IPS-NIHi7 (cell line): ENCODE data around the gene VIPAS39.
"Not testable (repeated sequence)": the region's sequence is repeated elsewhere in the genome, so short reads cannot be mapped to it uniquely, and the experiment has no call there.

ENCODE experiments used
- DNase-seq: peaks from one replicate; pipeline ENCODE4 v3.0.0; 2012; ENCODE audit warnings: mixed read lengths; ENCODE audit errors: extremely low spot score

Gene VIPAS39

DNA sequence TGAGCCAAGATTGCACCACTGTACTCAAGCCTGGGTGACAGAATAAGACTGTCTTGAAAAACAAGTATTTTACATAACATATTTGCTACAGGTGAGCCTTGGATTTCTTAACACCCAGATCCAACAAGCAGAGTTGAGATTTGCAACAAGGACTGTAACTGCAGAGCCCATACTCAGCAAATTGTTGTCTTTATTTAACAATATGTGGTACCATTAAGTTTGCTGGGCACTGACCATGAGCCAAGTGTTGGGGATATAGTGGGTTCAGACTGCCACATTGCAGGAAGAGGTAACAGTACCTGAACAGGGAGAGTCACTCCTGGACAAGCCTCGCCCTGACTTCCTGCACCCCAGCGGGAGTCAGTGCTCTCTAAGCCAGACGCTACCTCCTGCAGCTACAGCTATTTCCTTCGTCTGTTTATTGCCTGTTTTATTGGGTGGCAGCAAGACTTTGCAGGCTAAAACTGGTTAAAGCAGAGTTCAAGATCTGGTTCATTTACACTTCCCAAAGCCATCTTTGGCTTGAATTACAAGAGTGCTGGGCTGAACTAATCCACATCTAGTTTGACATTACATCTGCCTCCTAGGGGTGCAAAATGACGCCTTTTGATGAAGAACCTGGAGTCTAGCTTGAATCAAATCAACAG is 12.9 kb upstream of the VIPAS39 start:
- DNase-seq, result no peak

DNA sequence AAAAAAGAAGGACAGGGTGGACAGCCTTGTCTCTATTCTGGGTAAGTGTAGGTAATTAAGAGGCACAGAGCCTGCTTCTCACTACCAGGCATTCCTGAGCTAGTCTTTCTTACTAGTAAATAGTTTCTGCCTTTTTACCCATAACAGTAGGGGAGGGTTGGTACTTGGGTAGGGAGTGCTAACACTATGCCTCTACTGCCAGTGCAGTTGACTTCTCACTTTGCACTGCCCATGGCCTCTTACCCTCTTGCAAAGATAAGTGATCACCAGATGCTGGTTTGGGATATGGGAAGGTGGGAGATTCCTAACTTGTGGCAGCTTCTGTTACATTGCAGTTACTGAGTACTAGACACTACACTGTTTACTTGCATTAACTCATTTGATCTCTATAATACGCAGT is 12.1 kb upstream of the VIPAS39 start:
- no peak for DNase-seq

GRCh38 chr14:77469067-77469505 is 11.7 kb upstream of the VIPAS39 start:
- DNase-seq, result no peak

- no peak for DNase-seq
Measured at GRCh38 chr14:77467801-77468200, 10.4 kb upstream of the VIPAS39 start.

- DNase-seq, result peak; percentile 65
Measured at GRCh38 chr14:77459072-77459723, 1.8 kb upstream of the VIPAS39 start.

DNA sequence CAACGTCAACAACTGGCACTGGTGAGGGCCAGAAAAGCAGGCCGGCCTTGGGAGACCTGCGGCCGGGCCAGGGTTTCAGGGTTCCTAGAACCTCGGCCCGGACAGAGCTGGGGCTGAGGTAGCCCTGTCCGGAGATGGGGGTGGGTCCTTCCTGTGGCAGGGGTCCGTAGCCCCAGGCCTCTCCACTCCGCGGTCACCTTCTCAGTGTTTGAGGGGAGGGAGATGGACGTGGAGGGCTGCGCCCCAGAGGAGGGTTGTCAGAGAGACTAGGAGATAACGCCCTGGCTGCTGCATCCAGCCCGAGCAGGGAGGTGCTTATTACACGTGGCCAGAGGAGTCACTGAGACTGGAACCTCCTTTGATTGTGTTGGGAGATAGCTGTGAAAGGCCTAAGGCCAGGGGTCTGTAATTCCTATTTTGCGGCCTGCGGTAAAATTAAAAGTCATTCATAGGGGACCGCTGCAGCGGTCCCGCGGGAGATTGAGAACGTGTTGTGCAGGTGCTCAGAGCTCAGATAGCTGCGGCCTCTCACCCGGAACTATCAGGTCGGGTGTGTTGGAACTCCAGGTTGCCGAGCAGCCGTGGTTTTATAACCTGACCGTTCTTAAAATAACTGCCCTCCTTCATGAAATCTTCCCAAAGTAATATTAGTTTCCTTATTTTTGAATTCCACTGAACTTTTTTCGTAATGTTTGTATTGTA is 999 bp upstream of the VIPAS39 start:
- DNase-seq, result no peak

DNA sequence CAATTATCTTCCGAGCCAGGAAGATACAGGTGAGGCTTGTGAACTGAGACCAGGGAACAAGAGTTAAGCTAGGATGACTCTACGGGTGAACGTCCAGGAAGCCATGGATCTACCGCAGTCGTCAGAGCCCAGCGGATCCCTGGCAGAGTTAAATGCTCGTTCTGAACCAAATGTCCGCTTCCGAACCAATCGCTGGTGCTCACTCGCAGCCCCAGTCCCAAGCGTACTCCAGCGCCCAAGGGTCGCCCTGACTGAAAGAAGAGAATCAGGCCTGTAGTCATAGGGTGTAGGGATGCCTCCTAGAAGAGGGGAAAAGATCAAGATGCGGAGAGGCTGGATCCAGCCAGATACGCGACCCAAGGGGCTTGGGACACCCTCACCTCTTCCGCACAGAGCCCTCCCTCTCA is 283 bp downstream of the VIPAS39 start:
- peak; percentile 41 for DNase-seq

- no peak for DNase-seq
Measured at GRCh38 chr14:77455966-77456640, 1.3 kb downstream of the VIPAS39 start.

DNA sequence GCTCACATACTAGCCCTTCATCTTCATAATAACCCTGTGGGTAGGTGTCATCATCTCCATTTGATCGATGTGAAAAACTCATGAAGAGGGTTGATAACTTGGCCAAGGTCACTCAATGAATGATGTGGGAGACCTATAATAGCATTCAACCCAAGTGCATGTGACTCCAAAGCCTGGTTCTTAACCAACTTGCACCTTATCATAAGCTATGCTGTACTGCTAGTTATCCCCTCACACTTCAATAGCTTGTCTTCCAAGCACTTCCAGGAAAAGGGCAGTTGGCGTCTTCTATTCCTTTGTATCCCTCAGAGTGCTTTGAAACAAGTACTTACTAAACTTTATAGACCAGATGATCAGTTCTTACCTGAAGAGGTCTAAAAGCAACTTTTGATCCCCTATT is 15.2 kb downstream of the VIPAS39 start:
- no peak for DNase-seq

- no peak for DNase-seq
Measured at GRCh38 chr14:77439861-77440260, 17.5 kb downstream of the VIPAS39 start.

- no peak for DNase-seq
Measured at GRCh38 chr14:77438596-77438995, 18.8 kb downstream of the VIPAS39 start.

DNA sequence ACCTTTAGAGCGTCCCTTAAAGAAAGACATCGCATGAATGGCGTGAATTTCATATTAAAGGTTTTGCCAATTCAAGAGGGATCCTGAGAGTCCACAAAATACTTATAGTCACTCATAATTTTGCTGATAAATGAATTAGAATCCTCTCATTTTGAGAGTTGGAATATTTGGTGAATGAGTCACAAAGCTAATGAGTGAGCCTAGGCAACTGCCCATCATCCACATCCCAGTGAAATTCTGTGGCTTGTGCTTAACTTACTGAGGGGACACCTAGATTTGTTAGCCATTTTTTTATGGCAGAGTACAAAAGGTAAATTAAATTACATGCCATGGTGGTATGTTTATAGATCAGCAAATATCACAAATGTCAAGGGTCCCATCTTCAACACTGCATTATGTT is 21.4 kb downstream of the VIPAS39 start:
- no peak for DNase-seq

GRCh38 chr14:77426396-77426795 is 31.0 kb downstream of the VIPAS39 start:
- DNase-seq, result no peak

DNA sequence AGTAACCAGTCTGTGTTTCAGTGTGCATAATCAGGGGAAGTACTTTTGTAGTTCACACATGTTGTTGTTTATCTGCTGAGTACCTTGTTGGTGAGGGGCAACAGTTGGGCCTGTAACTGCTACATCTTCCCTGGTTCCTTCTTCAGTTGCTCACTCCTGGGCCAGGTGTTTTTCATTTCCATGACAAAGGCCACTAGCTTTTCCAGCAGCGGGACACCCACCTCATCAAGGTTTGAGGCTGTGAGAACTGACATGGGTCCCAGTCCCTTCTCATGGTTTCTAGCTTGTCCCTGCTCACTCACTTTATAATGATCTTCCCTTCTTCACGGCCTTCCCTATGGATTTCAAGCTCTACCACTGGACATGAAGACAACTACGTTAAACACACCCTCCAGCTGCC is 32.5 kb downstream of the VIPAS39 start:
- DNase-seq, result peak; percentile 25

DNA sequence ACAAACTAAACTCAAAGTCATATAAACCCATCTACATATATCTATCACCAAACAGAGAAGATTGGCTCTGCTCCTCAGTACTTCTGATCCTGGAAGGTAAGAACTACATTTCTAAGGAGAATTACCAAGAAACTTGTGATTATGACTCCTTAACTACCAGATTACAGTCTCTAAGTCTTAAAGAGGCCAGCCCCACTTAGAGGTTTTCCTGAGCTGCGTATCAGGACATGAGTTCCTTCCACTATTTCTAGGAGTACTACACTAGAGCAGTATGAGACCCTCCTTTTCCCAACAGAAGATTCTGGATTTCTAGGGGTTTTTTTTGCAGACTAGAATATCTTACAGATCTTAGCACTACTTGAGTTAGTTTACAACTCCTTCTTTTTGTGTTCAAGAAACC is 34.0 kb downstream of the VIPAS39 start, which contains the start of gene NOXRED1:
Gene NOXRED1, minus strand, starts transcription at position 101 of the 400 bp plus-strand sequence. CDS start 634 bp downstream, outside the sequence.
- no peak for DNase-seq

DNA sequence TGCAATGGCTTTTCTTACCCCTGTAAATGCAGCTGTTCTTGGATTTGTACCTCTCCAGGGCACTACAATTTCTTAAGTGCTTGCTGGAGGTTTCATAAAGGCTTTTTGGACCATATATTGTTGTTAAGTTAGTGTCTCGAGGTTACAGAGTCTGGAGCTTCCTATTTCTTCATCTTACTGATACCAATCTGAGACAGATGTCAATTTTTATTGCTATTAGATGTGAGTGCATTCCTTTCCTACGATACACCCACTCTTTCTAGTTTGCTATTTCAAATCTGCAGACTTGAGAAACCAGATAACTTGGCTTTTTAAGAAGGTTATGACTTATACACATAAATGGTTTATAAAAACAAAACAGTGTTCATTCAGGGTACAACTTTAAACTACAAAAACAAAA is 36.2 kb downstream of the VIPAS39 start:
- no peak for DNase-seq

DNA sequence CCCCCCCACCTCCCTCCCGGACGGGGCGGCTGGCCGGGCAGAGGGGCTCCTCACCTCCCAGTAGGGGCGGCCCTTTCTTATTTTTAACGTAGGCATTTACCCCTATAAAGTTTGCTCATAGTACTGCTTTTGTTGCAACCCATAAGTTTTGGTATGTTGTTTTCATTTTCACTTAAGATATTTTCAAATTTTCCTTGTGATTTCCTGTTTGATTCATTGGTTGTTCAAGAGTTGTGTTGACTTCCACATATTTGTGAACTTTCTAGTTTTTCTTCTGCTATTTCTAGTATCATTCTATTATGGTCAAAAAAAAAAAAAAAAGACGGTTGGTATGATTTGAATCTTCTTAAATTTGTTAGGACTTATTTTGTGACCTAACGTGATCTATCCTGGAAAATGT is 40.6 kb downstream of the VIPAS39 start:
- DNase-seq, result no peak

DNA sequence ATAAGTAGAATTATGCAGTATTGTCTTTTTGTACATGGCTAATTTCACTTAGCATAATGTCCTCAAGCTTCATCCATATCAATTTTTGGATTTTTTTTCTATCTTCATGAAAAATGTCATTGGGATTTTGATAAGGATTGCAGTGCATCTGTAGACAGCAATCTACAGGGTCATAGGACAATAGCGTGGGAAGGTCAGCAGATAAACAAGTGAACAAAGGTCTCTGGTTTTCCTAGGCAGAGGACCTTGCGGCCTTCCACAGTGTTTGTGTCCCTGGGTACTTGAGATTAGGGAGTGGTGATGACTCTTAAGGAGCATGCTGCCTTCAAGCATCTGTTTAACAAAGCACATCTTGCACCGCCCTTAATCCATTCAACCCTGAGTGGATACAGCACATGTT is 41.3 kb downstream of the VIPAS39 start:
- DNase-seq, result not testable (repeated sequence)

GRCh38 chr14:77415403-77416030 is 41.9 kb downstream of the VIPAS39 start:
- not testable (repeated sequence) for DNase-seq

DNA sequence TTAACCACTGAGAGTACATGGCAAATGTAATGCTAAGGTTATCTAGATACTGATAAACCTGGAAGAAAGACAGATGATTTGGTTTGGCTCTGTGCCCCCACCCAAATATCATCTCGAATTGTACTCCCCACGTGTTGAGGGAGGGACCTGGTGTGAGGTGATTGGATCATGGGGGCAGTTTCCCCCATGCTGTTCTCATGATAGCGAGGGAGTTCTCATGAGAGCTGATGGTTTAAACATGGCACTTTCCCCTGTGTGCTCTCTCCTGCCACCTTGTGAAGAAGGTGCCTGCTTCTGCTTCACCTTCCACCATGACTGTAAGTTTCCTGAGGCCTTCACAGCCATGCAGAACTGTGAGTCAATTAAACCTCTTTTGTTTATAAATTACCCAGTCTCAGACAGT is 48.3 kb downstream of the VIPAS39 start:
- DNase-seq, result no peak

DNA sequence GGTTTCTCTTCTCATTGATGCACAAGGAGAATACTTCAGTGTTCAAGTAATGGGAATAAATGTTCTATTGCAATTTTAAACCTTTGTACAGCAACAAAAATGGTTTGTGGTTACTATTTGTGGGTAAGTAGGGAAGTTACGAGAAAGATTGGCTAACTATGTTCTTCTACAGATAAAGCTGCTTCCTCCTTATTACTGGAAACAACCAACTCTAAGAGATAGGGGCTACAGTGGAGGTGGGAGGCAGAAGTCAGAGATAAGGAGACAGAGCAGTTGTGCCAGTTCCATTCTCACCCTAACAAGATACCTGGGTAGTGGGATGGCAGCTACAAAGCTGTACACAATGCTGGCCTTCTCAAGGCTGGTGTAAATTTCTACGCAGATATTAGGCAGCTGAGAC is 50.2 kb downstream of the VIPAS39 start:
- DNase-seq, result no peak

DNA sequence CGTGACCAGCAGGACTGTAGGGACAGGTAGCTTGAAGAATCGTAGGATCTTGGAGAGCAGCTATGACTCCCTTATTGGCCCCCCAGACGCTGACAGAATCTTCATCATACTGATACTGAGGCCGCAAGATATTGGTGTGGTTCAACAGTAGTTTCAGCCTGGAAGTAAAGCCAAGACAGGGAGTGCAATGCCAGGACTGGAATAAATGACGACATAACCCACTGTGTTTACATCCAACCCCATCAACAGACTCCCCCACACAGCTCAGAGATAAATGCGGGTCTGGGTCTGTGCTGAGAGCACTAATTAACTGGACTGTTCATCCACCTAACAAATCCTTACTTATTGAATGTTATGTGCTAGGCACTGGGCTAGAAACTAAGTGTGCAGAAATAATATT is 50.7 kb downstream of the VIPAS39 start:
- no peak for DNase-seq
